Stimulated activated CD4-positive, alpha-beta T cell treated with anti-CD3 and anti-CD28 coated beads, Interleukin-4, amount 100 ng/mL, for 4 hours (primary cell): ENCODE measurements around the gene NUDT1.

Experiments
- DNase-seq, 2 experiments: peaks; one replicate each; pipeline ENCODE4 v3.0.0-alpha.2; 2020

The NUDT1 gene

GRCh38 chr7:2271273-2272026 lies 29.4 kb downstream of the NUDT1 start:
- DNase-seq: no peak

GRCh38 chr7:2272031-2272430 lies 30.0 kb downstream of the NUDT1 start:
- no peak for DNase-seq

- DNase-seq: no peak
Observed at GRCh38 chr7:2273866-2274265, 31.8 kb downstream of the NUDT1 start.

- DNase-seq: no peak
Observed at GRCh38 chr7:2274666-2275065, 32.6 kb downstream of the NUDT1 start.

GRCh38 chr7:2275101-2275500 lies 33.1 kb downstream of the NUDT1 start:
- no peak for DNase-seq

GRCh38 chr7:2276107-2276506 lies 34.1 kb downstream of the NUDT1 start:
- DNase-seq: no peak

GRCh38 chr7:2278026-2278425 lies 36.0 kb downstream of the NUDT1 start:
- no peak for DNase-seq

- DNase-seq: no peak
Observed at GRCh38 chr7:2279896-2280295, 37.9 kb downstream of the NUDT1 start.

- DNase-seq: no peak
Observed at GRCh38 chr7:2280424-2280823, 38.4 kb downstream of the NUDT1 start.

GRCh38 chr7:2281541-2281940 lies 39.5 kb downstream of the NUDT1 start:
- no peak for DNase-seq

GRCh38 chr7:2282185-2282751 lies 40.2 kb downstream of the NUDT1 start:
- DNase-seq: no peak

- no peak for DNase-seq
Observed at GRCh38 chr7:2283074-2283473, 41.0 kb downstream of the NUDT1 start.

- no peak for DNase-seq
Observed at GRCh38 chr7:2287745-2288144, 45.7 kb downstream of the NUDT1 start.

GRCh38 chr7:2288503-2288902 lies 46.5 kb downstream of the NUDT1 start:
- no peak for DNase-seq

GRCh38 chr7:2289111-2289586 lies 47.1 kb downstream of the NUDT1 start:
- no peak for DNase-seq

GRCh38 chr7:2289621-2290020 lies 47.6 kb downstream of the NUDT1 start:
- no peak for DNase-seq

GRCh38 chr7:2290877-2291276 lies 48.9 kb downstream of the NUDT1 start:
- no peak for DNase-seq

- no peak for DNase-seq
Observed at GRCh38 chr7:2295936-2296620, 54.1 kb downstream of the NUDT1 start.

- no peak for DNase-seq
Observed at GRCh38 chr7:2296832-2297231, 54.8 kb downstream of the NUDT1 start.

- DNase-seq: peak; percentile 8 to 49
Observed at GRCh38 chr7:2299131-2299829, 57.3 kb downstream of the NUDT1 start.

GRCh38 chr7:2299870-2300512 lies 58.0 kb downstream of the NUDT1 start:
- DNase-seq: no peak
